ACC112 (cell line): ENCODE results near the gene SLC35G2.

Experiments
- H2AFZ ChIP-seq: fragments of 200-600 bp; sonication (generic); one replicate; pipeline ENCODE4 v1.6.0; 2017; ENCODE audit warnings: antibody characterized with exemption, low read length; ENCODE audit not compliant: unreplicated experiment
- H3K27ac ChIP-seq: fragments of 200-600 bp; sonication (generic); 2 replicates; pipeline ENCODE4 v1.5.1; 2014; ENCODE audit warnings: low read depth, mild to moderate bottlenecking, antibody characterized with exemption, low read length, moderate library complexity
- H3K27me3 ChIP-seq: fragments of 200-600 bp; sonication (generic); 2 replicates; pipeline ENCODE4 v1.6.1; 2014; ENCODE audit warnings: mild to moderate bottlenecking, antibody characterized with exemption, low read length, moderate library complexity, mixed read lengths; ENCODE audit not compliant: insufficient read depth
- H3K36me3 ChIP-seq: fragments of 200-600 bp; sonication (generic); 2 replicates; pipeline ENCODE4 v1.6.1; 2016; ENCODE audit warnings: mild to moderate bottlenecking, antibody characterized with exemption, low read length, moderate library complexity, mixed read lengths; ENCODE audit not compliant: insufficient read depth
- H3K4me1 ChIP-seq: fragments of 200-600 bp; sonication (generic); one replicate; pipeline ENCODE4 v1.6.1; 2016; ENCODE audit warnings: low read length, mixed read lengths; ENCODE audit not compliant: insufficient read depth, unreplicated experiment, control insufficient read depth
- H3K4me3 ChIP-seq: fragments of 200-600 bp; sonication (generic); 2 replicates; pipeline ENCODE4 v1.5.1; 2014; ENCODE audit warnings: mild to moderate bottlenecking, low read depth, low read length
- H3K79me2 ChIP-seq: fragments of 200-600 bp; sonication (generic); one replicate; pipeline ENCODE4 v1.6.0; 2016; ENCODE audit warnings: low read length; ENCODE audit not compliant: control insufficient read depth, unreplicated experiment, insufficient read depth

SLC35G2 gene

DNA sequence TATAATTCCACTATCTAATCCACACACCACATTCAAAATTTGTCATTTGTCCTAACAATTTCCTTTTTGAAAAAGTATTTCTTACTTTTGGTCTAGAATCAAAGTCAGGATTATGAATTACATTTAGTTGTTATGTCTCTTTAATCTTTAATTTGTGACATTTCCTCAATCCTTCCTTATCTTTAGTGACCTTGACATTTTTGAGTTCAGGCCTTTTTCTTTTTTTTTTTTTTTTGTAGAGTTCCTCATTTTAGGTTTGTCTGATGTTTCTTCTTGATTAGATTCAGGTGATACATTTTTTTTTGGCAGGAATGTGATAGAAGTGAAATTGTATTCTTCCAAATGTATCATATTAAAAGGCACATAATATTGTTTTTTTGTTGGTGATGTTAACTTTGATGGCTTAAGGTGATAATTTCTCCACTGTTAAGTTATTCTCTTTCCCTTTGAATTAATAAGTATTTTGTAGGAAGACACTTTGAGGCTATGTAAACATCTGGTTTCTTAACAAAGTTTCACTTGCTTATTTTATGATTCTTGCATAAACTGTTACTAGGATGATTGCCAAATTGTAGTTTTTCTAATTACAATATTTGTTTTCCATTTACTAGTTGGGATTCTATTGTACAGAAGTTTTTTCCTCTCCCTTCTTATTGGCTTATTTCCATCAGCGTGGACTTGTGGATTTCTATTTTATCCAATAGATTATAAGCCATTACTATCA lies 16.3 kb downstream of the SLC35G2 start:
- no peak overlapping the region for H3K4me3 ChIP-seq
- no peak overlapping the region for H2AFZ ChIP-seq
- H3K79me2 ChIP-seq = peaks cover 64% of the 10 kb centered on the region
- no peaks in the 10 kb centered on the region for H3K36me3 ChIP-seq
- H3K27ac ChIP-seq = no peak overlapping the region
- H3K27me3 ChIP-seq = no peaks in the 10 kb centered on the region
- peaks cover 46% of the 10 kb centered on the region for H3K4me1 ChIP-seq

DNA sequence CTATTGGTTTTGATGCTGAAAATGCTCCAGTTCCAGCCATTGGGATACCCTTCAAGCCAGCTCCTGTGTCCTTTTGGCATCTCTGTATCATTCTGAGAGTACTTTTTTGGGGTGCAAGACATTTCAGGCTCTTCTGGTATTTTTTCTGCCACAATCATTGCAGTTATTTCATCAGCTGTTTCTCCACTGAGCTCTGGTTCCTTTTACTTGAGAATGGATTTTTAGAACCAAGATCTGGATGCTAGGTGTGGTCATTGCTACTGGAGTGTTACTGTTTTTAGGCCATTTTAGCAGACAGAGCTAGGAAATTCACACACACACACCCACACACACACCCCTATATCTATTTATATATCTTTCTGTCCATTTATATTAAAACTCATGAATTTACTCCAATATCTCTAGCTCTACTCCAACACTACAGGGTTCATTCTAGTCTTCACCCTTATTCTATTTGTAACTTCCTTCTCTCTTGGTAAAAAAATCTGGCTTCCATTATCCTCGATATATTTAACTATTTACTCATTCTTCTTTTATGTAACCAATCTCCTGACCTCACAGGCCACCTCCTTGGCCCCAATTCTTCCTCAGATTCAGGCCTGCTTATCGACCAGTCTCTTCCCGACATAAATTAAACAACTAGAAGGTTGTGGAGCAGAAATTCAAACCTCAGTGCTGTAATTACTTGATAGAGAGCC lies 17.0 kb downstream of the SLC35G2 start:
- peaks cover 61% of the 10 kb centered on the region for H3K79me2 ChIP-seq
- H3K4me1 ChIP-seq = peaks cover 47% of the 10 kb centered on the region
- H2AFZ ChIP-seq = no peak overlapping the region
- no peaks in the 10 kb centered on the region for H3K27me3 ChIP-seq
- no peak overlapping the region for H3K4me3 ChIP-seq
- H3K27ac ChIP-seq = no peak overlapping the region
- no peaks in the 10 kb centered on the region for H3K36me3 ChIP-seq

DNA sequence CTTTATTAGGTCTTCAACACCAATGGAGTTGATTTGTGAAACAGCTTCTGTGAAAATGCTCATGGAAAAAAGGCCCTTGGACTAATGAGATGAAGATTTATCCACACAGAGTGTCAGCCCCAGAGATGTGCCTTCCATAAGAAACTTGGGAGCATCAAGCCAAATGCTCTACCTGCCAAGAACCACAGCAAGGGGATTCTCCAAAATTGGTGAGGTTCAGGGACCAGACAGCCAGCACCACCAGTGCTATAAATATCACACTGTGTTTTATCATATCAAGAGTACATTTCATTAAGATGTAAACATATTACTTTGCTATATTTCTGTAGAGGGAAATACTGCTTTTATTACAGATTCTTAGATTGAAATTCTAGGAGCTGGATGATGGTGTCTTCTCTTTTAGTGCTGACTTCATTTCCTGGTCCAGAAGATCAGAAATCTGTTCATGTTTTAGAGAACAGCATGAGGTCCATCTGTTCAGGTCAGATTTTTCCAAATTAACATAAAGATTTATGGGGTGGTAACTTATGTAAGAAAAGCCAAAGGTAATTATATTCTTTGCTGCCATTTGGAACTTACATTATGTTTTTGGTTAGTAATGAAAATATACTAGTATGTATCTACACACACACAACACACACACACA lies 17.7 kb downstream of the SLC35G2 start:
- Histone ChIP-seq H2AFZ (no peak overlapping the region), H3K79me2 (peaks cover 57% of the 10 kb centered on the region), H3K36me3 (no peaks in the 10 kb centered on the region), H3K27ac (no peak overlapping the region), H3K4me1 (peaks cover 47% of the 10 kb centered on the region), H3K27me3 (no peaks in the 10 kb centered on the region), H3K4me3 (no peak overlapping the region)

DNA sequence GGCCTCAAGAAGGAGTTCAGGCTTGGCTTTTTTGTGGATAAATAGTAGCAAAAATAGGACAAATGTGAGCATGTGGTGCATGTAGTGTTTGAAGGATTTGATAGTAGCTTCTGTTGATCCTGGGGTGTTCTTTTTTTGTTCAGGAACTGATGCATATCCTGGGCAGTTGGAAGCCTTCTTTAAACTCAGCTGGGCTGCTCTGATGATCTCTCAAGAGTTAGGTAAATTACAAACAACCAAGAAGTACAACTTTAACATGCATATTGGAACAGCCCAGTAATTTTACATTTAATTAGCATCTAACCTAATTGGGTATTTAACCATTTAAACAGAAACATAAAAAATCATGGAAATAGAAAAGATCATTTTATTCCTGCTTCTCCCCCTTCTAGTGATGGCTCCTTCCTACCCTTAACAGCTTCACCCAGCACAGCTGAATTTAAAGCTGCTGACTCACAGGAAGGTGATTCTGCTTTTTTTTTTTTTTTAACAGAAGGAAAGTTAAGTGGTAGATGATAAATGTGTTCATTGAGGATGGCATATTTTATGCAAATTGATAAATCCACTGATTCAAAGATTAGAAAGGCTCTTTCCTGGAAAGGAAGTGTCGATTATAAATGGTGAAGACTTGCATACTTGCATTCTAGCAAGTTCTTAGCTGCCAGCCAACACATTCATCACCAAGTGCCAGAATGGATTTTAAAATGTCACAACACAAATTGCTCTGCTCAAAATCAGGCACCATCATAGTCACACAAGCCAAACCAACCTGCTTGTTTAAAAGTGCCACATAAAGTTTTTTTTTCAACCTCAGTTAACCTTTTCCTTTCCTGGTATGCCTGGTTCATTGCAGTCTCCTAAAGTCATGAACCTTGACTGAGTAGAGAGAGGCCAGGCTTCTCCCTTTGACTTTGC lies 20.0 kb downstream of the SLC35G2 start:
- peak overlapping the region; percentile 76 for H3K27ac ChIP-seq
- no peak overlapping the region for H2AFZ ChIP-seq
- no peaks in the 10 kb centered on the region for H3K27me3 ChIP-seq
- peaks cover 47% of the 10 kb centered on the region for H3K79me2 ChIP-seq
- H3K4me1 ChIP-seq = peaks cover 47% of the 10 kb centered on the region
- H3K36me3 ChIP-seq = no peaks in the 10 kb centered on the region
- H3K4me3 ChIP-seq = 0 out of 2 replicates have a peak overlapping the region, but pooled peaks have one; percentile 1

DNA sequence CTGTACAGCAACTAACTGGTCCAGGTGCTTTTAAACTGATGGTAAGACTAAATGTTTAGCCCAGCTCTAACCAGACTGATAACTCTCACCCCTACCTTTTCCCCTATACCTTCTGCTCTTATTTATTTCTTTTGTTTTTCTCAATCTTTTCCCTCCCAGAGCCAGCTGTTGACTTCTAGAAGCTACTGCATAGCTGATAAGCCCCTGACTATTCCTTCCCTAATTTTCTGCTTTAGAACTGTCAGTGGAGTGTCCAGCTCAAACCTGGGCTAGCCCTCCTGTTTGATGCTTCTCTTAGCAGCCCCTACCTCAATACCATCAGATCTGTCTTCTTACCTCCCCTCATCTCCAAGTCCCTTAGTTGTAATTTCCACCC lies 20.6 kb downstream of the SLC35G2 start:
- Histone ChIP-seq H3K4me3 (no peak overlapping the region), H3K36me3 (no peaks in the 10 kb centered on the region), H2AFZ (no peak overlapping the region), H3K79me2 (peaks cover 41% of the 10 kb centered on the region), H3K27ac (peak overlapping the region; percentile 76), H3K27me3 (no peaks in the 10 kb centered on the region), H3K4me1 (peaks cover 47% of the 10 kb centered on the region)

DNA sequence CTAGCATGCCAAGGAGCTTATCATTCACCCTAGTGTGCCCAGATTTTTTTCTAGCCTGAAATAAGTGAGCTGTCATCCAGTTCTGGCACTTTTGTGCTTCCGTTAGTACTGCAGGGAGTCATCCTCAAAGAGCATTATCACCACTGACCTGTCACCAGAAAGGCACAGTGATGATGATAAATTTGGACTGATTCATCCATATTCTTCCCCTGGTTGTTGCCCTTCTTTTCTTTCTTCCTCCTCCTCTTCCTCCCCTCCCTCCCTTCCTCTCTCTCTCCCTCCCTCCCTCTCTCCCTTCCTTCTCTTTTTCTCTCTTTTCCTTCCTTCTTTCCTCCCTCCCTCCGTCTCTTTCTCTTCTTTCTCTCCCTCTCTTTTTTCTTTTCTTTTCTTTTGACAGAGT lies 21.3 kb downstream of the SLC35G2 start:
- no peak overlapping the region for H3K4me3 ChIP-seq
- peaks cover 41% of the 10 kb centered on the region for H3K4me1 ChIP-seq
- H3K27ac ChIP-seq = no peak overlapping the region
- peaks cover 37% of the 10 kb centered on the region for H3K79me2 ChIP-seq
- H3K36me3 ChIP-seq = no peaks in the 10 kb centered on the region
- no peak overlapping the region for H2AFZ ChIP-seq
- no peaks in the 10 kb centered on the region for H3K27me3 ChIP-seq

DNA sequence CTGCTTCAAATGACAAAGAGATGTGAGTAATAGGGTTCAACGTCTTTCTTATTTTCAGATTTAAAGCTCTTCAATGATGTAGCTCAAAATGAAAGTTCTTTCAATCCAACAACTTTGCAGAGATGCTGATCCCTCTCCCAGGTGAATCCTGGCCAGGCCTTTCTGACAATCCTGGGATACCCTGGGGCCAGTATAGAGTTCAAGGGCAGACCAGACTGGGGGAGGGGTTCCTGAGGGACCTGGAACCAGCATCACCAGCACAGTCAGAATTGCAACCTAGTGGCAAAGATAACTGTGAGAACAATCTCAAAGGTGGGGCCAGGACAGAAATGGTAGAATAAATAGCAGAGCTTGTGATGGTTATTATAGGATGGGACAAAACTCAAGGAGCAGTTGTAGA lies 23.4 kb downstream of the SLC35G2 start:
- no peak overlapping the region for H3K4me3 ChIP-seq
- no peaks in the 10 kb centered on the region for H3K36me3 ChIP-seq
- no peaks in the 10 kb centered on the region for H3K27me3 ChIP-seq
- H2AFZ ChIP-seq = no peak overlapping the region
- H3K4me1 ChIP-seq = peaks cover 25% of the 10 kb centered on the region
- H3K27ac ChIP-seq = no peak overlapping the region
- peaks cover 22% of the 10 kb centered on the region for H3K79me2 ChIP-seq

DNA sequence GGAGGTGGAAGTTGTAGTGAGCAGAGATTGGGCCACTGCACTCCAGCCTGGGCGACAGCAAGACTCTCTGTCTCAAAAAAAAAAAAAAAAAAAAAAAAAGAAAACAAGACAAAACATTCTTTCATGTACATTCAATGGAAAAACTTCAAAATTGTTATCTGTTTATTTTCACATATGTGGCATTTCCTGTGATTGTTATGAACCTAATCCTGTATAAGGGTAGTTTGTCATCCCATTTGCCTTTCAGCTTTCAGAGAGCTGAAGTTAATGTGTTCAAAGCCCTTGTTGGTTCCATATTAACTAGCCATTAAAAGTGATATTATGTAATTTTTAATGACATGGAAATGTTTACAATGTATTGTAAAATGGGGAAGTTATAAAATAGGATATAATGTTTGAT lies 25.8 kb downstream of the SLC35G2 start:
- Histone ChIP-seq H3K4me1 (peaks cover 6% of the 10 kb centered on the region), H3K27ac (no peak overlapping the region), H2AFZ (no peak overlapping the region), H3K27me3 (no peaks in the 10 kb centered on the region), H3K36me3 (no peaks in the 10 kb centered on the region), H3K79me2 (peaks cover 21% of the 10 kb centered on the region), H3K4me3 (no peak overlapping the region)

DNA sequence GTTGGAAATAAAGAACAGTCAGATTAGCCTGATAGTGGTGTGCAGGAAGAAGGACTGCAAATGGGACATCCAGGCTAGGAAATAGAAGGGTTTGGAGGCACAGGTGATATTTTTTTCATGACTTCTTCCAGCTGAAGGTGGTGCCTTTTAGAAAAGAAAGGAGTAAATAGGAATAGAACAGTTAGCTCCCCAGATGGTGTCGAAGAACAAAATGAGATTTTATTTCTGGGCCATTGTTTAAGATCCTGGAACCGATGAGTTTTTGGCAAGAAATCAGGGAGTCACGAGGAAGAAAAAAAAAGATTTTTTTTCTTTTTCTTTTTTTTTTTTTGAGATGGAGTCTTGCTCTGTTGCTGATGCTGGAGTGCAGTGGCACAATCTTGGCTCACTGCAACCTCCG lies 33.3 kb downstream of the SLC35G2 start:
- H3K36me3 ChIP-seq = 0 out of 2 replicates have a peak, but pooled peaks cover 6% of the 10 kb centered on the region
- H3K27ac ChIP-seq = no peak overlapping the region
- peaks cover 12% of the 10 kb centered on the region for H3K79me2 ChIP-seq
- H3K27me3 ChIP-seq = no peaks in the 10 kb centered on the region
- no peaks in the 10 kb centered on the region for H3K4me1 ChIP-seq
- no peak overlapping the region for H3K4me3 ChIP-seq
- no peak overlapping the region for H2AFZ ChIP-seq

DNA sequence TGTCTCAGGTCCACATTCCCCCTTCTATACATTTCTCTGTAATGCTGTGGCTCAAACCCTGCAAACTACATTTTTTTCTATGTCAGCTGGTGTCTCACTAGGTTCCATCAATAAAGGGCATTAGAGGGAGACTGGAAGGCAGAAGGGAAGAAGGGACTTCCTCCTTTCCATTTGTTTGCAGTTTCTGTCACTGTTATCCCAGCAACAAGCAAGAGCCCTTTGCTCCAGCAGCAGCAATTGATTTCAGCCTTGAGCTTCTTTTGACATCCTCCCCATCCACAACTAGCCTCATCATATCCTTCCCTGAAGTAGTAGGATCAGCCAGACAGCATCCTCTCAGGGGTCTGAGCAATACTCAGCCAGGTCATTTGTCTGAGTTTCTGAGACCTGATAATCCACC lies 37.7 kb downstream of the SLC35G2 start:
- Histone ChIP-seq H3K36me3 (0 out of 2 replicates have a peak, but pooled peaks cover 6% of the 10 kb centered on the region), H3K4me3 (no peak overlapping the region), H3K27ac (no peak overlapping the region), H3K27me3 (no peaks in the 10 kb centered on the region), H2AFZ (no peak overlapping the region), H3K4me1 (peaks cover 8% of the 10 kb centered on the region), H3K79me2 (peaks cover 13% of the 10 kb centered on the region)
